ENCODE data around the gene PSPN. TPM values are rescaled to one million over a fixed set of nuclear protein-coding genes. Genes with fewer than 3 reads are reported as not detected.
A peak's percentile ranks its signal among the peaks of the same experiment; 100 is the strongest.

The PSPN gene
- polyA plus RNA-seq, 1 donor: 2.5 TPM

GRCh38 chr19:6326815-6327214, 48.9 kb downstream of the PSPN start:
- peak in 1 of 2 donors; percentile 5 for DNase-seq
- H3K9me3 ChIP-seq (ENCODE audit: control insufficient read depth, low read depth, low read length): no peaks in the 10 kb centered on the region
- H3K4me1 ChIP-seq (ENCODE audit: control insufficient read depth, insufficient read depth, low read length): no peaks in the 10 kb centered on the region
- no peaks in the 10 kb centered on the region for H3K27me3 ChIP-seq (ENCODE audit: control insufficient read depth, insufficient read depth, low read length)
- no peaks in the 10 kb centered on the region for H3K36me3 ChIP-seq (ENCODE audit: control insufficient read depth, insufficient read depth, low read length)
- H3K4me3 ChIP-seq (ENCODE audit: low read length): no peak overlapping the region
- 97% methylated on average over 4 of the region's 5 CpGs for WGBS (ENCODE audit: insufficient coverage, low lambda C conversion rate)
- no peak overlapping the region for H3K27ac ChIP-seq (ENCODE audit: low read length)

- Histone ChIP-seq H3K9me3 (ENCODE audit: control insufficient read depth, low read depth, low read length) (no peaks in the 10 kb centered on the region), H3K27ac (ENCODE audit: low read length) (no peak overlapping the region), H3K4me1 (ENCODE audit: control insufficient read depth, insufficient read depth, low read length) (no peaks in the 10 kb centered on the region), H3K36me3 (ENCODE audit: control insufficient read depth, insufficient read depth, low read length) (no peaks in the 10 kb centered on the region), H3K4me3 (ENCODE audit: low read length) (no peak overlapping the region), H3K27me3 (ENCODE audit: control insufficient read depth, insufficient read depth, low read length) (no peaks in the 10 kb centered on the region)
- no CpG with 5 or more reads among the region's 4 CpGs for WGBS (ENCODE audit: insufficient coverage, low lambda C conversion rate)
- no peak for DNase-seq
Observed at GRCh38 chr19:6325614-6326013, 50.1 kb downstream of the PSPN start.

Other genes starting within 250 kb of the PSPN start
- 0.60 TPM for gene ACSBG2, start 240.3 kb downstream of the PSPN start, polyA plus RNA-seq
- gene MLLT1, start 96.0 kb downstream of the PSPN start, polyA plus RNA-seq: 44.3 TPM
- gene ACER1, start 42.3 kb downstream of the PSPN start, polyA plus RNA-seq: 0.04 TPM
- 49.3 TPM for gene CLPP, start 14.4 kb downstream of the PSPN start, polyA plus RNA-seq
- gene ALKBH7, start 3.1 kb downstream of the PSPN start, polyA plus RNA-seq: 97.9 TPM
- gene GTF2F1, start 17.2 kb upstream of the PSPN start, polyA plus RNA-seq: 99.4 TPM
- 238 TPM for gene KHSRP, start 48.9 kb upstream of the PSPN start, polyA plus RNA-seq
- gene SLC25A41, start 57.8 kb upstream of the PSPN start, polyA plus RNA-seq: 0.36 TPM
- 27.9 TPM for gene SLC25A23, start 83.9 kb upstream of the PSPN start, polyA plus RNA-seq
- 41.7 TPM for gene CRB3, start 88.3 kb upstream of the PSPN start, polyA plus RNA-seq
- 40.4 TPM for gene DENND1C, start 105.9 kb upstream of the PSPN start, polyA plus RNA-seq
- gene TUBB4A, start 126.4 kb upstream of the PSPN start, polyA plus RNA-seq: 7.3 TPM
- 0.19 TPM for gene TNFSF9, start 155.1 kb upstream of the PSPN start, polyA plus RNA-seq
- not detected for gene CD70, start 215.2 kb upstream of the PSPN start, polyA plus RNA-seq